Peyer's patch (tissue), 4 donors: ENCODE results near the gene SMIM14. TPM values are rescaled to one million over a fixed set of nuclear protein-coding genes. Genes with fewer than 3 reads are reported as not detected.

ENCODE experiments used
- DNase-seq, 3 donors: peaks; one replicate each; pipeline ENCODE4 v3.0.0-alpha.2; 2017 to 2019
- H3K27ac ChIP-seq, 4 donors: fragments of 200-600 bp; sonication (generic); one replicate each; pipeline ENCODE4 v1.5.1; 2016 to 2019
- H3K27me3 ChIP-seq, 2 donors: fragments of 200-600 bp; sonication (generic); one replicate each; pipeline ENCODE4 v1.5.1; 2019
- H3K36me3 ChIP-seq, 3 donors: fragments of 200-600 bp; sonication (generic); one replicate each; pipeline ENCODE4 v1.5.1; 2016 to 2019
- H3K4me1 ChIP-seq, 4 donors: fragments of 200-600 bp; sonication (generic); one replicate each; pipeline ENCODE4 v1.5.1; 2016 to 2019
- H3K4me3 ChIP-seq, 4 donors: fragments of 200-600 bp; sonication (generic); 1 replicate in 3 of 4; 2 replicates in 1 of 4; pipeline ENCODE4 v1.5.1; 2016 to 2019; ENCODE audit warnings: mild to moderate bottlenecking in 1 of 4
- H3K9me3 ChIP-seq, 4 donors: fragments of 200-600 bp; sonication (generic); one replicate each; pipeline ENCODE4 v1.5.1; 2016 to 2019; ENCODE audit warnings: mild to moderate bottlenecking in 1 of 4
- POLR2A ChIP-seq, 2 donors: fragments of 450-650 bp; IDR thresholded peaks; one replicate each; pipeline ENCODE4 v1.5.1; 2017; ENCODE audit warnings: antibody characterized with exemption in 2 of 2, mild to moderate bottlenecking in 2 of 2, moderate library complexity in 2 of 2
- total RNA-seq, 4 donors: library from RNA; depleted of rRNA; stranded (reverse); fragments of >200 nt; gene quantifications; one replicate each; pipeline ENCODE4 v1.1.0, GENCODE V29; 2016
- TF ChIP-seq, protein P1 (sequence below), 6 experiments: fragments of 450-650 bp in 4 of 6; fragments of 200-600 bp in 2 of 6; sonication (generic) in 1 of 6; IDR thresholded peaks; one replicate each; pipeline ENCODE4 v1.5.1; 2017 to 2019; ENCODE audit warnings: antibody characterized with exemption in 6 of 6, mild to moderate bottlenecking in 3 of 6, moderate library complexity in 1 of 6

The SMIM14 gene
- total RNA-seq, 4 donors from 2014 or later: 27.7 to 49.6 (median 39.8) TPM

- H3K4me3 ChIP-seq: peak overlapping the region; percentile 68 to 92 (median 87)
- no peaks in the 10 kb centered on the region for H3K9me3 ChIP-seq
- DNase-seq: peak; percentile 63 to 81 (median 70)
- H3K27ac ChIP-seq: peak overlapping the region; percentile 91 to 99 (median 96)
- TF ChIP-seq, protein P1, sequence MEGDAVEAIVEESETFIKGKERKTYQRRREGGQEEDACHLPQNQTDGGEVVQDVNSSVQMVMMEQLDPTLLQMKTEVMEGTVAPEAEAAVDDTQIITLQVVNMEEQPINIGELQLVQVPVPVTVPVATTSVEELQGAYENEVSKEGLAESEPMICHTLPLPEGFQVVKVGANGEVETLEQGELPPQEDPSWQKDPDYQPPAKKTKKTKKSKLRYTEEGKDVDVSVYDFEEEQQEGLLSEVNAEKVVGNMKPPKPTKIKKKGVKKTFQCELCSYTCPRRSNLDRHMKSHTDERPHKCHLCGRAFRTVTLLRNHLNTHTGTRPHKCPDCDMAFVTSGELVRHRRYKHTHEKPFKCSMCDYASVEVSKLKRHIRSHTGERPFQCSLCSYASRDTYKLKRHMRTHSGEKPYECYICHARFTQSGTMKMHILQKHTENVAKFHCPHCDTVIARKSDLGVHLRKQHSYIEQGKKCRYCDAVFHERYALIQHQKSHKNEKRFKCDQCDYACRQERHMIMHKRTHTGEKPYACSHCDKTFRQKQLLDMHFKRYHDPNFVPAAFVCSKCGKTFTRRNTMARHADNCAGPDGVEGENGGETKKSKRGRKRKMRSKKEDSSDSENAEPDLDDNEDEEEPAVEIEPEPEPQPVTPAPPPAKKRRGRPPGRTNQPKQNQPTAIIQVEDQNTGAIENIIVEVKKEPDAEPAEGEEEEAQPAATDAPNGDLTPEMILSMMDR (IDR thresholded peaks at IDR 0.05): peak in 1 of 6 experiments; percentile 6
- TF ChIP-seq POLR2A (IDR thresholded peaks at IDR 0.05): no peak
- no peaks in the 10 kb centered on the region for H3K36me3 ChIP-seq
- peaks cover 0 to 10% (median 4%) of the 10 kb centered on the region in 4 donors for H3K4me1 ChIP-seq
- H3K27me3 ChIP-seq: no peaks in the 10 kb centered on the region
Observed at GRCh38 chr4:39637586-39638353, 895 bp downstream of the SMIM14 start.

GRCh38 chr4:39637221-39637585, 1.5 kb downstream of the SMIM14 start:
- DNase-seq: no peak
- Histone ChIP-seq H3K4me3 (peak overlapping the region; percentile 68 to 92 (median 87)), H3K27me3 (no peaks in the 10 kb centered on the region), H3K9me3 (no peaks in the 10 kb centered on the region), H3K4me1 (peaks cover 0 to 10% (median 4%) of the 10 kb centered on the region in 4 donors), H3K27ac (peak overlapping the region; percentile 91 to 99 (median 96)), H3K36me3 (no peaks in the 10 kb centered on the region)
- no peak for TF ChIP-seq POLR2A (IDR thresholded peaks at IDR 0.05)
- TF ChIP-seq, protein P1 (IDR thresholded peaks at IDR 0.05): no peak

DNA sequence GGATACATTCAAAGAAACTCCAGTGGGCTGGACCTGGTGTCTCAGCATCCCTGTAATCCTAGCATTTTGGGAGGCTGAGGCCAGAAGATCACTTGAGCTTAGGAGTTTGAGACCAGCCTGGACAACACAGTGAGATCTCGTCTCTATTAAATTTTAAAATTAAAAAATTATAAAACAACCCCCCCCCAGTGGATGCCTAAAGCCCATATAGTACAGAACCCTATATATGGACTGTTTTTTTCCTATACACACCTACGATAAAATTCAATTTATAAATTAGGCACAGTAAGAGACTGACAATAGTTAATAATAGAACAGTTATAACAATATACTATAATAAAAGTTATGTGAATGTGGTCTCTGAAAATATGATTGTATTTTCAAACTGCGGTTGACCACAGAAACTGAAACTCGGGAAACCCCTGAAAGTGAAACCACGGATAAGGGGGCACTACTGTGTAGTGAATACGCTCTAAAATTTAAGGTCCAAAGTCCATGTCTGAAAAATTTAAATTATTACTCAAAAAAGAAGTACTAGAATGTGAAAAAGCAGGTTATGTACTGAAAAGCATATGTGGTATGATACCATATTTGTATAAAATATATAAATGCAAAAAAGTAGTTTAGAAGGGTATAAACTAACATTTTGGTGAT, 2.0 kb downstream of the SMIM14 start:
- peak in 1 of 3 donors; percentile 20 for DNase-seq
- peaks cover 0 to 10% (median 4%) of the 10 kb centered on the region in 4 donors for H3K4me1 ChIP-seq

DNA sequence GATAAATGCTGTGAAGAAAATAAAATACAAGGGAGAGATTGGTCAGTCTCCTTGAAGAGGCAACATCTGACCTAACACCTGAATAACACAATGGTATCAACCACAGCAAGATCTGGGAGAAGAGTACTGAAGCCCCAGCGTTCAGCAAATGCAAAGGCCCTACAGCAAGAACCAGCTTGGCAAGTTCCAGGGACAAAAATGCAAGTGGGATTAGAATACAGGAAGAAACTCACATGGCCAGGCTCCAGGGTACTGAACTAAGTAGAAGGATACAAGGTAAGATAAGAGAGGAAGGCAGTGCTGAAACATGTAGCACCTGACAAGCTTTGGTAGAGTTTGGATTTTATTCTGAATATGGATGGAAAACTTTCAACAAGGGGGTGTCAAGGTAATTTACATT, 3.6 kb downstream of the SMIM14 start:
- no peak overlapping the region for H3K4me3 ChIP-seq
- H3K27ac ChIP-seq: peak overlapping the region in 1 of 4 donors; percentile 99
- no peaks in the 10 kb centered on the region for H3K27me3 ChIP-seq
- no peaks in the 10 kb centered on the region for H3K9me3 ChIP-seq
- TF ChIP-seq POLR2A (IDR thresholded peaks at IDR 0.05): no peak
- TF ChIP-seq, protein P1 (IDR thresholded peaks at IDR 0.05): no peak
- peaks cover 0 to 10% (median 4%) of the 10 kb centered on the region in 4 donors for H3K4me1 ChIP-seq
- H3K36me3 ChIP-seq: peaks cover 0 to 4% (median 0%) of the 10 kb centered on the region in 3 donors
- peak in 1 of 3 donors; percentile 15 for DNase-seq

More for the DNA sequence above, 2.0 kb downstream of the SMIM14 start:
- no peaks in the 10 kb centered on the region for H3K27me3 ChIP-seq
- H3K9me3 ChIP-seq: no peaks in the 10 kb centered on the region
- H3K36me3 ChIP-seq: no peaks in the 10 kb centered on the region
- peak overlapping the region; percentile 91 to 99 (median 96) for H3K27ac ChIP-seq
- TF ChIP-seq, protein P1 (IDR thresholded peaks at IDR 0.05): peak in 1 of 6 experiments; percentile 9
- TF ChIP-seq POLR2A (IDR thresholded peaks at IDR 0.05): no peak
- peak overlapping the region; percentile 68 to 92 (median 87) for H3K4me3 ChIP-seq

DNA sequence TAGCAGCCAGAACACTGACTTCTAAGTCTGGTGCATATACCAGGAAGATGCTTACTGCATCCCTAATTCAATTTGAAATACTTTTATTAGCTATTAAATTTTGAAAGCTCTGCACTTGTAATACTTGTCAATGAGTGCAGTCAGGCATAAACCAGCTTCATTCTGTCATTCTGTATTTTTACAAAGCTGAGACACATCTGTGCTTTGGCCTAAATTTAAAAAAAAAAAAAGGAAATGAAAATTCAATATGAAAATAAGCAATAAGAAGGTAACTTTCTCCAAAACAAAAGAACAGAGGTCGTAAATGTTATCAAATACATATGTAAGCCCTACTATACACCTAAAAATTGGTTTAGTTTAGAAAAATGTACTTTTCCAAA, 7.0 kb downstream of the SMIM14 start:
- H3K9me3 ChIP-seq: no peaks in the 10 kb centered on the region
- H3K27me3 ChIP-seq: no peaks in the 10 kb centered on the region
- H3K36me3 ChIP-seq: peaks cover 0 to 4% (median 0%) of the 10 kb centered on the region in 3 donors
- H3K4me1 ChIP-seq: peaks cover 0 to 10% (median 4%) of the 10 kb centered on the region in 4 donors
- TF ChIP-seq POLR2A (IDR thresholded peaks at IDR 0.05): no peak
- TF ChIP-seq, protein P1 (IDR thresholded peaks at IDR 0.05): no peak
- DNase-seq: no peak
- no peak overlapping the region for H3K4me3 ChIP-seq
- H3K27ac ChIP-seq: peak overlapping the region in 1 of 4 donors; percentile 72
